ENCODE measurements around the gene HAL. TPM values are rescaled to one million over a fixed set of nuclear protein-coding genes. Genes with fewer than 3 reads are reported as not detected.

Gene HAL
- total and polyA plus RNA-seq, 2 of the 13 experiments (the other 11 are each of a cell fraction or from before 2014, with no cell fraction given), result 0.89 to 37.8 TPM

GRCh38 chr12:95949477-95950206, 46.5 kb downstream of the HAL start (continued):
- TF ChIP-seq ZNF331 (CRISPR knock-in tag; IDR thresholded peaks at IDR 0.05) (peak; percentile 80; the same call in 1 of the 2 replicates), RXRA (CRISPR knock-in tag; IDR thresholded peaks at IDR 0.05) (peak; percentile 93; the same call in 1 of the 2 replicates), MEIS2 (CRISPR knock-in tag; IDR thresholded peaks at IDR 0.05) (no peak), ZKSCAN8 (CRISPR knock-in tag; IDR thresholded peaks at IDR 0.05; ENCODE audit: borderline replicate concordance) (peak; percentile 89; the same call in 1 of the 2 replicates), TEAD3 (CRISPR knock-in tag; optimal IDR thresholded peaks at IDR 0.05; ENCODE audit: borderline replicate concordance) (peak; percentile 79), RARG (CRISPR knock-in tag; IDR thresholded peaks at IDR 0.05; ENCODE audit: low read depth) (no peak), MBD4 (IDR thresholded peaks at IDR 0.05; ENCODE audit: borderline replicate concordance, low read length) (peak; percentile 57; the same call in 1 of the 2 replicates), REXO4 (CRISPR knock-in tag; IDR thresholded peaks at IDR 0.05; ENCODE audit: borderline replicate concordance) (no peak), ZNF777 (CRISPR knock-in tag; IDR thresholded peaks at IDR 0.05) (no peak), WIZ (CRISPR knock-in tag; IDR thresholded peaks at IDR 0.05) (no peak), NPAS2 (CRISPR knock-in tag; IDR thresholded peaks at IDR 0.05; ENCODE audit: borderline replicate concordance) (no peak), TFE3 (CRISPR knock-in tag; IDR thresholded peaks at IDR 0.05) (peak; percentile 79; the same call in 1 of the 2 replicates), POGZ (CRISPR knock-in tag; IDR thresholded peaks at IDR 0.05) (no peak), PRPF4 (IDR thresholded peaks at IDR 0.05; ENCODE audit: low read depth, low read length, poor library complexity, severe bottlenecking) (no peak), ATF7 (IDR thresholded peaks at IDR 0.05) (no peak), ATF7 (CRISPR knock-in tag; IDR thresholded peaks at IDR 0.05) (no peak), PAF1 (CRISPR knock-in tag; IDR thresholded peaks at IDR 0.05) (no peak), BATF2 (CRISPR knock-in tag; IDR thresholded peaks at IDR 0.05) (no peak), XBP1 (CRISPR knock-in tag; IDR thresholded peaks at IDR 0.05) (no peak), CBX1 (IDR thresholded peaks at IDR 0.05; ENCODE audit: low read depth) (no peak), TCF7 (IDR thresholded peaks at IDR 0.05; ENCODE audit: low read depth) (peak; percentile 97), ZNF496 (CRISPR knock-in tag; IDR thresholded peaks at IDR 0.05; ENCODE audit: insufficient replicate concordance) (no peak), KDM3A (CRISPR knock-in tag; IDR thresholded peaks at IDR 0.05; ENCODE audit: low read depth) (peak; percentile 34; the same call in 1 of the 2 replicates), NFKBIZ (CRISPR knock-in tag; IDR thresholded peaks at IDR 0.05) (no peak), HNF1B (CRISPR knock-in tag; IDR thresholded peaks at IDR 0.05) (no peak), FOXK1 (CRISPR knock-in tag; IDR thresholded peaks at IDR 0.05; ENCODE audit: borderline replicate concordance, low read depth) (peak; percentile 85; the same call in 1 of the 2 replicates), ZNF205 (CRISPR knock-in tag; IDR thresholded peaks at IDR 0.05) (0 out of 2 replicates have a peak, but pooled peaks have one; percentile 65), ZNF234 (CRISPR knock-in tag; conservative IDR thresholded peaks at IDR 0.05) (no peak), EED (CRISPR knock-in tag; IDR thresholded peaks at IDR 0.05) (no peak), SP140L (CRISPR knock-in tag; IDR thresholded peaks at IDR 0.05; ENCODE audit: borderline replicate concordance) (no peak)
